Loucy (cell line): ENCODE data around the gene HSPA12B.
A peak's percentile ranks its signal among the peaks of the same experiment; 100 is the strongest.

Experiments
- H2AFZ ChIP-seq: fragments of 200-600 bp; sonication (generic); 2 replicates; pipeline ENCODE4 v1.6.0; 2016; ENCODE audit warnings: antibody characterized with exemption, mild to moderate bottlenecking, low read length, moderate library complexity
- H3F3A ChIP-seq: fragments of 200-600 bp; 2 replicates; pipeline ENCODE4 v1.6.0; 2016; ENCODE audit warnings: antibody characterized with exemption, low read depth, mild to moderate bottlenecking
- H3K27me3 ChIP-seq: fragments of 200-600 bp; sonication (generic); 2 replicates; pipeline ENCODE4 v1.6.1; 2014; ENCODE audit warnings: low read length, mild to moderate bottlenecking; ENCODE audit not compliant: insufficient read depth, poor library complexity, severe bottlenecking
- H3K36me3 ChIP-seq: fragments of 200-600 bp; sonication (generic); 2 replicates; pipeline ENCODE4 v1.6.1; 2016; ENCODE audit warnings: low read length; ENCODE audit not compliant: insufficient read depth
- H3K4me1 ChIP-seq: fragments of 200-600 bp; sonication (generic); 2 replicates; pipeline ENCODE4 v1.5.1; 2014; ENCODE audit warnings: low read length, mild to moderate bottlenecking; ENCODE audit not compliant: insufficient read depth, poor library complexity, severe bottlenecking
- H3K4me2 ChIP-seq: fragments of 200-600 bp; sonication (generic); 2 replicates; pipeline ENCODE4 v1.6.0; 2014; ENCODE audit warnings: antibody characterized with exemption, low read length, low read depth, mild to moderate bottlenecking; ENCODE audit not compliant: poor library complexity, severe bottlenecking
- H3K4me3 ChIP-seq: fragments of 200-600 bp; sonication (generic); 2 replicates; pipeline ENCODE4 v1.5.1; 2014; ENCODE audit warnings: low read length, mild to moderate bottlenecking, mixed read lengths; ENCODE audit not compliant: poor library complexity, severe bottlenecking
- H3K79me2 ChIP-seq: fragments of 200-600 bp; sonication (generic); 2 replicates; pipeline ENCODE4 v1.6.1; 2014; ENCODE audit warnings: low read length; ENCODE audit not compliant: insufficient read depth
- H3K9ac ChIP-seq: fragments of 200-600 bp; sonication (generic); 2 replicates; pipeline ENCODE4 v1.6.0; 2014; ENCODE audit warnings: mild to moderate bottlenecking, low read depth, low read length, moderate library complexity; ENCODE audit not compliant: poor library complexity, severe bottlenecking
- H3K9me2 ChIP-seq: fragments of 200-600 bp; sonication (generic); replicated peaks from 2 replicates; pipeline ENCODE4 v1.6.1; 2016; ENCODE audit warnings: low read depth, low read length, mixed read lengths
- H3K9me3 ChIP-seq: fragments of 200-600 bp; sonication (generic); 2 replicates; pipeline ENCODE4 v1.6.1; 2014; ENCODE audit warnings: mild to moderate bottlenecking, antibody characterized with exemption, low read length, low read depth; ENCODE audit not compliant: insufficient read depth
- H4K20me1 ChIP-seq: fragments of 200-600 bp; sonication (generic); 2 replicates; pipeline ENCODE4 v1.6.0; 2014; ENCODE audit warnings: antibody characterized with exemption, low read length, mild to moderate bottlenecking; ENCODE audit not compliant: insufficient read depth, poor library complexity, severe bottlenecking
- EZH2phosphoT487 ChIP-seq: fragments of 200-600 bp; IDR thresholded peaks from 2 replicates; pipeline ENCODE4 v1.6.1; 2018; ENCODE audit warnings: antibody characterized with exemption, mild to moderate bottlenecking, moderate library complexity, borderline replicate concordance
- TF ChIP-seq, protein P1 (sequence below): fragments of 200-600 bp; sonication (generic); conservative IDR thresholded peaks from 2 replicates; pipeline ENCODE4 v1.5.1; 2014; ENCODE audit warnings: mild to moderate bottlenecking, antibody characterized with exemption, low read length

Gene HSPA12B

DNA sequence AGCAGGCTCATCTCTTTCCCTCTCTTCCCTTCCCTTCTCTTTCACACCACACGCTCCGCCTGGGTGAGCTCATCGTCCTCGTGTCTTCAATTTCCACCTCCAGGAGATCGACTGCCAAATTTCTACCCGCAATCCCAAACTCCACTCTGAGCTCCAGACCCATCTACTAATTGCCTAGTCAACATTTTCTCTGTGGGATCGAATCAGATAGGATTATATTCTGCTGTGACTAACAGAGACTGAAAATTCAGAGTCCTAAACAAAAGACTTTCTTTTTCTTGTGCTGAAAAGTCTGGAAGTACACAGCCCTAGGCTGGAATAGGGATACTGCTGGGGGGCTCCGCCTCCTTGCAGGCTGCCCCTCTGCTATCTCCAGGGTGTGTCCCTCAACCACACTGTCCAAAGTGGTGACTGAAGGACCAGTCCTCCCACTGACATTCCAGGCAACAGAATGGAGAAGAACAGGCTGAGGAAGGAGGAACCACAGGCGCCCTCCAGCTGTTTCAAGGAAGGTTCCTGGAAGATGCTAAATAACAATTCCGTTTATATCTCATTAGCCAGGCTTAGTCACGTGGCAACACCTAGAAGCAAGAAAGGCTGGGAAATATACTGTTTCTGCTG, 5.0 kb upstream of the HSPA12B start:
- Histone ChIP-seq H3K4me2 (no peak overlapping the region), H3K9ac (no peak overlapping the region), H3F3A (no peaks in the 10 kb centered on the region), H3K4me1 (peaks cover 3% of the 10 kb centered on the region), H3K4me3 (no peak overlapping the region), H2AFZ (peak overlapping the region; percentile 56; the same call in 1 of the 2 replicates), H3K9me3 (no peaks in the 10 kb centered on the region), H3K36me3 (no peaks in the 10 kb centered on the region), H3K79me2 (no peaks in the 10 kb centered on the region), H3K9me2 (no peaks in the 10 kb centered on the region), H3K27me3 (no peaks in the 10 kb centered on the region), H4K20me1 (no peaks in the 10 kb centered on the region)
- TF ChIP-seq, protein P1, sequence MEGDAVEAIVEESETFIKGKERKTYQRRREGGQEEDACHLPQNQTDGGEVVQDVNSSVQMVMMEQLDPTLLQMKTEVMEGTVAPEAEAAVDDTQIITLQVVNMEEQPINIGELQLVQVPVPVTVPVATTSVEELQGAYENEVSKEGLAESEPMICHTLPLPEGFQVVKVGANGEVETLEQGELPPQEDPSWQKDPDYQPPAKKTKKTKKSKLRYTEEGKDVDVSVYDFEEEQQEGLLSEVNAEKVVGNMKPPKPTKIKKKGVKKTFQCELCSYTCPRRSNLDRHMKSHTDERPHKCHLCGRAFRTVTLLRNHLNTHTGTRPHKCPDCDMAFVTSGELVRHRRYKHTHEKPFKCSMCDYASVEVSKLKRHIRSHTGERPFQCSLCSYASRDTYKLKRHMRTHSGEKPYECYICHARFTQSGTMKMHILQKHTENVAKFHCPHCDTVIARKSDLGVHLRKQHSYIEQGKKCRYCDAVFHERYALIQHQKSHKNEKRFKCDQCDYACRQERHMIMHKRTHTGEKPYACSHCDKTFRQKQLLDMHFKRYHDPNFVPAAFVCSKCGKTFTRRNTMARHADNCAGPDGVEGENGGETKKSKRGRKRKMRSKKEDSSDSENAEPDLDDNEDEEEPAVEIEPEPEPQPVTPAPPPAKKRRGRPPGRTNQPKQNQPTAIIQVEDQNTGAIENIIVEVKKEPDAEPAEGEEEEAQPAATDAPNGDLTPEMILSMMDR, result no peak
- no peak for TF ChIP-seq EZH2phosphoT487

- no peaks in the 10 kb centered on the region for H3K9me3 ChIP-seq
- H3K79me2 ChIP-seq, result no peaks in the 10 kb centered on the region
- no peak overlapping the region for H3K4me3 ChIP-seq
- H3K9me2 ChIP-seq, result no peaks in the 10 kb centered on the region
- peaks cover 3% of the 10 kb centered on the region for H3K4me1 ChIP-seq
- peak overlapping the region; percentile 56; the same call in 1 of the 2 replicates for H2AFZ ChIP-seq
- H3K4me2 ChIP-seq, result no peak overlapping the region
- TF ChIP-seq, protein P1, result no peak
- H3K36me3 ChIP-seq, result no peaks in the 10 kb centered on the region
- H3F3A ChIP-seq, result no peaks in the 10 kb centered on the region
- no peaks in the 10 kb centered on the region for H3K27me3 ChIP-seq
- no peak overlapping the region for H3K9ac ChIP-seq
- H4K20me1 ChIP-seq, result no peaks in the 10 kb centered on the region
These were observed 4.1 kb upstream of the HSPA12B start for GRCh38 chr20:3728354-3728753.

GRCh38 chr20:3728876-3729275, 3.6 kb upstream of the HSPA12B start:
- Histone ChIP-seq H3K36me3 (no peaks in the 10 kb centered on the region), H3K27me3 (no peaks in the 10 kb centered on the region), H3K9me2 (no peaks in the 10 kb centered on the region), H3K79me2 (no peaks in the 10 kb centered on the region), H3K4me3 (no peak overlapping the region), H4K20me1 (no peaks in the 10 kb centered on the region), H2AFZ (no peak overlapping the region), H3F3A (no peaks in the 10 kb centered on the region), H3K9ac (no peak overlapping the region), H3K4me1 (peaks cover 3% of the 10 kb centered on the region), H3K9me3 (no peaks in the 10 kb centered on the region), H3K4me2 (no peak overlapping the region)
- no peak for TF ChIP-seq EZH2phosphoT487
- TF ChIP-seq, protein P1, result no peak
